Testis (tissue), 2 donors: Measurements from ENCODE around the gene TSPAN13.

Experiments used
- CTCF ChIP-seq, 3 experiments: fragments of 450-650 bp in 2 of 3; fragments of 200-600 bp in 1 of 3; sonication (generic) in 1 of 3; IDR thresholded peaks; one replicate each; pipeline ENCODE4 v1.5.1; 2016 to 2019; ENCODE audit warnings: antibody characterized with exemption in 3 of 3, mild to moderate bottlenecking in 2 of 3, moderate library complexity in 1 of 3
- POLR2A ChIP-seq: fragments of 450-650 bp; IDR thresholded peaks from one replicate; pipeline ENCODE4 v1.6.1; 2017; ENCODE audit warnings: antibody characterized with exemption, mild to moderate bottlenecking, moderate library complexity

GRCh38 chr7:16734148-16734726 is 19.3 kb upstream of the TSPAN13 start:
- TF ChIP-seq CTCF (IDR thresholded peaks at IDR 0.05) (no peak), POLR2A (no peak)
